H1 (cell line): ENCODE measurements around the gene SMURF2. TPM values are rescaled to one million over a fixed set of nuclear protein-coding genes. Genes with fewer than 3 reads are reported as not detected.

ENCODE experiments used
- CTCF ChIA-PET: fragments of 300-600 bp; sonication (Branson Sonifier 250); formaldehyde crosslinking; loops from one replicate; lab custom pipeline; 2021; ENCODE audit not compliant: partially characterized antibody; lab: Charles Lee
- POLR2A ChIA-PET: fragments of 300-600 bp; sonication (Branson Sonifier 250); formaldehyde crosslinking; loops from one replicate; lab custom pipeline; 2021; ENCODE audit warnings: inconsistent platforms; ENCODE audit not compliant: partially characterized antibody; lab: Charles Lee
- DNase-seq, 2 experiments: peaks; one replicate each; pipeline versions ENCODE4 v3.0.0 to v3.0.0-alpha.2; 2010 to 2022; ENCODE audit warnings: low spot score in 2 of 2, low read depth in 1 of 2, mixed read lengths in 1 of 2
- FAIRE-seq: peaks from 2 replicates; lab custom pipeline; 2011; peaks lifted over from hg19 to GRCh38; lab: Jason Lieb, UNC
- H2AFZ ChIP-seq: 2 replicates; pipeline ENCODE4 v1.8.1; 2012; ENCODE audit warnings: low read length, inconsistent platforms
- H2AK5ac ChIP-seq: 2 replicates; pipeline ENCODE4 v1.6.1; 2013; ENCODE audit warnings: low read depth, low read length
- H2BK120ac ChIP-seq: replicated peaks from 2 replicates; pipeline ENCODE3; 2013; ENCODE audit warnings: low read depth, low read length, inconsistent platforms
- H2BK12ac ChIP-seq: 2 replicates; pipeline ENCODE4 v1.6.1; 2013; ENCODE audit warnings: low read depth, low read length
- H2BK15ac ChIP-seq: 2 replicates; pipeline ENCODE4 v1.6.1; 2013; ENCODE audit warnings: low read length
- H2BK20ac ChIP-seq: 2 replicates; pipeline ENCODE4 v1.6.1; 2013; ENCODE audit warnings: low read length
- H2BK5ac ChIP-seq: 2 replicates; pipeline ENCODE4 v1.6.1; 2013; ENCODE audit warnings: low read depth, low read length
- H3K14ac ChIP-seq: 2 replicates; pipeline ENCODE4 v1.6.1; 2013; ENCODE audit warnings: inconsistent platforms; ENCODE audit not compliant: insufficient read length
- H3K18ac ChIP-seq: 2 replicates; pipeline ENCODE4 v1.6.1; 2013; ENCODE audit warnings: low read length; ENCODE audit errors: extremely low read depth
- H3K23ac ChIP-seq: 2 replicates; pipeline ENCODE4 v1.6.1; 2013; ENCODE audit warnings: inconsistent platforms; ENCODE audit not compliant: insufficient read length
- H3K23me2 ChIP-seq: 2 replicates; pipeline ENCODE4 v1.6.1; 2013; ENCODE audit warnings: low read depth, low read length
- H3K27ac ChIP-seq: 2 replicates; pipeline ENCODE4 v1.6.1; 2011; ENCODE audit warnings: low read depth, low read length, inconsistent platforms
- H3K27me3 ChIP-seq, 4 experiments: replicated peaks in 1 of 4; 1 replicate in 1 of 4; 2 replicates in 3 of 4; pipeline versions ENCODE4 v1.6.1 to v1.8.1; 2011 to 2013; ENCODE audit warnings: low read length in 3 of 4, mild to moderate bottlenecking in 3 of 4, inconsistent platforms in 2 of 4, mixed read lengths in 2 of 4, moderate library complexity in 1 of 4; ENCODE audit not compliant: control insufficient read depth in 3 of 4, insufficient read depth in 3 of 4; ENCODE audit errors: extremely low read depth in 1 of 4
- H3K36me3 ChIP-seq, 4 experiments: 2 replicates each; pipeline versions ENCODE4 v1.6.1 to v1.8.1; 2011 to 2013; ENCODE audit warnings: mild to moderate bottlenecking in 4 of 4, low read length in 3 of 4, moderate library complexity in 2 of 4, control low read depth in 1 of 4, inconsistent platforms in 1 of 4; ENCODE audit not compliant: insufficient read depth in 4 of 4, control insufficient read depth in 2 of 4
- H3K4ac ChIP-seq: replicated peaks from 2 replicates; pipeline ENCODE3; 2013; ENCODE audit warnings: low read length, low read depth, mixed read lengths, inconsistent platforms; ENCODE audit not compliant: insufficient read length
- H3K4me1 ChIP-seq, 4 experiments: replicated peaks in 1 of 4; 1 replicate in 1 of 4; 2 replicates in 3 of 4; pipeline versions ENCODE4 v1.6.1 to v1.8.1; 2011 to 2013; ENCODE audit warnings: low read length in 3 of 4, inconsistent platforms in 2 of 4, mixed read lengths in 1 of 4; ENCODE audit not compliant: insufficient read depth in 4 of 4, control insufficient read depth in 3 of 4
- H3K4me2 ChIP-seq, 2 experiments: 2 replicates each; pipeline versions ENCODE4 v1.6.1 to v1.8.1; 2011 to 2013; ENCODE audit warnings: low read depth in 2 of 2, low read length in 2 of 2, control low read depth in 1 of 2, inconsistent platforms in 1 of 2, mild to moderate bottlenecking in 1 of 2; ENCODE audit not compliant: insufficient read depth in 1 of 2
- H3K4me3 ChIP-seq, 4 experiments: fragments of 200-600, 300-600 bp in 1 of 4; sonication (generic), shearing (Covaris generic), sonication (Bioruptor Twin) in 1 of 4; 2 replicates each; pipeline versions ENCODE4 v1.5.1 to v1.8.1; 2011 to 2016; ENCODE audit warnings: low read length in 4 of 4, low read depth in 3 of 4, control low read depth in 2 of 4, inconsistent platforms in 2 of 4, mild to moderate bottlenecking in 2 of 4, mixed read lengths in 1 of 4, moderate library complexity in 1 of 4; ENCODE audit not compliant: insufficient read depth in 2 of 4; ENCODE audit errors: extremely low read depth in 1 of 4
- H3K56ac ChIP-seq: replicated peaks from 2 replicates; pipeline ENCODE3; 2013; ENCODE audit warnings: low read depth, mild to moderate bottlenecking, mixed read lengths, low read length, inconsistent platforms; ENCODE audit not compliant: insufficient read length
- H3K79me1 ChIP-seq: 2 replicates; pipeline ENCODE4 v1.6.1; 2013; ENCODE audit warnings: low read depth, low read length, control low read depth
- H3K79me2 ChIP-seq, 2 experiments: 2 replicates each; pipeline versions ENCODE4 v1.6.1 to v1.8.1; 2012 to 2013; ENCODE audit warnings: low read length in 2 of 2, mild to moderate bottlenecking in 2 of 2, inconsistent platforms in 1 of 2; ENCODE audit not compliant: insufficient read depth in 2 of 2, control insufficient read depth in 1 of 2
- H3K9ac ChIP-seq, 4 experiments: replicated peaks in 1 of 4; 1 replicate in 1 of 4; 2 replicates in 3 of 4; pipeline versions ENCODE4 v1.6.1 to v1.8.1; 2011 to 2013; ENCODE audit warnings: low read depth in 3 of 4, low read length in 3 of 4, control low read depth in 2 of 4, mild to moderate bottlenecking in 2 of 4, moderate library complexity in 2 of 4, inconsistent platforms in 1 of 4; ENCODE audit errors: extremely low read depth in 1 of 4
- H3K9me3 ChIP-seq, 2 experiments: 2 replicates each; pipeline versions ENCODE4 v1.6.1 to v1.8.1; 2012 to 2013; ENCODE audit warnings: mild to moderate bottlenecking in 2 of 2, moderate library complexity in 2 of 2, control low read depth in 1 of 2, inconsistent platforms in 1 of 2, low read depth in 1 of 2, low read length in 1 of 2, mixed read lengths in 1 of 2; ENCODE audit not compliant: insufficient read depth in 2 of 2
- H4K20me1 ChIP-seq, 2 experiments: replicated peaks in 1 of 2; 2 replicates each; pipeline versions ENCODE3 to v1.8.1; 2011 to 2013; ENCODE audit warnings: inconsistent platforms in 2 of 2, low read length in 2 of 2, mild to moderate bottlenecking in 1 of 2; ENCODE audit not compliant: insufficient read depth in 2 of 2, control insufficient read depth in 1 of 2
- H4K5ac ChIP-seq: 2 replicates; pipeline ENCODE4 v1.6.1; 2013; ENCODE audit warnings: low read length, low read depth, mixed read lengths, inconsistent platforms; ENCODE audit not compliant: insufficient read length
- H4K8ac ChIP-seq: 2 replicates; pipeline ENCODE4 v1.8.0; 2013; ENCODE audit warnings: mild to moderate bottlenecking, moderate library complexity, low read length, inconsistent platforms; ENCODE audit not compliant: insufficient read depth; ENCODE audit errors: extremely low read depth
- H4K91ac ChIP-seq: replicated peaks from 2 replicates; pipeline ENCODE3; 2013; ENCODE audit warnings: low read length, mixed read lengths, inconsistent platforms; ENCODE audit not compliant: insufficient read length
- CBX5 ChIP-seq: fragments of 300-800, 300-1000 bp; sonication (generic); IDR thresholded peaks from 2 replicates; pipeline ENCODE4 v1.7.1; 2016; ENCODE audit warnings: antibody characterized with exemption, low read length, low read depth
- CHD2 ChIP-seq: IDR thresholded peaks from 2 replicates; pipeline ENCODE4 v1.6.1; 2012; ENCODE audit warnings: low read length, improper control_type of control experiment
- CREB1 ChIP-seq: IDR thresholded peaks from 2 replicates; pipeline ENCODE4 v1.6.1; 2012; ENCODE audit warnings: inconsistent platforms
- EGR1 ChIP-seq: IDR thresholded peaks from 2 replicates; pipeline ENCODE4 v1.6.1; 2011; ENCODE audit warnings: low read depth, low read length, borderline replicate concordance
- HDAC6 ChIP-seq: IDR thresholded peaks from one replicate; pipeline ENCODE4 v1.7.1; 2012; ENCODE audit warnings: low read depth, mild to moderate bottlenecking, inconsistent platforms, low read length, moderate library complexity
- NANOG ChIP-seq: IDR thresholded peaks from 2 replicates; pipeline ENCODE4 v1.6.1; 2011; ENCODE audit warnings: low read length, low read depth, mild to moderate bottlenecking, inconsistent platforms; ENCODE audit not compliant: insufficient read depth, poor library complexity, severe bottlenecking
- NRF1 ChIP-seq: IDR thresholded peaks from 2 replicates; pipeline ENCODE4 v1.6.1; 2011; ENCODE audit warnings: mild to moderate bottlenecking, low read depth, low read length, improper control_type of control experiment
- RBBP5 ChIP-seq: IDR thresholded peaks from 2 replicates; pipeline ENCODE4 v1.7.1; 2012; ENCODE audit warnings: low read depth, mild to moderate bottlenecking, inconsistent platforms, low read length, moderate library complexity, borderline replicate concordance
- SP2 ChIP-seq: IDR thresholded peaks from 2 replicates; pipeline ENCODE4 v1.6.1; 2012; ENCODE audit warnings: mild to moderate bottlenecking, low read length, inconsistent platforms
- ZNF274 ChIP-seq: IDR thresholded peaks from 2 replicates; pipeline ENCODE4 v1.7.0; 2012; ENCODE audit warnings: low read length, borderline replicate concordance; ENCODE audit errors: extremely low read depth
- WGBS, 2 experiments: shearing (Covaris generic) in 1 of 2; methylation state at CpG; one replicate each; pipeline versions ENCODE4 v1.1.6 to v1.1.7; 2013 to 2015; ENCODE audit warnings: low lambda C conversion rate in 2 of 2, mixed read lengths in 2 of 2, inconsistent platforms in 1 of 2, low coverage in 1 of 2, missing lambda C conversion rate in 1 of 2; ENCODE audit not compliant: insufficient replicate concordance in 2 of 2, insufficient coverage in 1 of 2, insufficient read length in 1 of 2; ENCODE audit errors: extremely low coverage in 1 of 2, missing lambda C conversion rate in 1 of 2; 5-methylcytosine and 5-hydroxymethylcytosine counted together
- polyA plus RNA-seq, 7 experiments: library from polyadenylated mRNA; depleted of rRNA in 3 of 7; stranded (reverse) in 5 of 7; unstranded in 2 of 7; fragments of >200 nt in 5 of 7; fragments of 200-250 nt in 2 of 7; gene quantifications; 1 replicate in 5 of 7; 2 replicates in 1 of 7; 4 replicates in 1 of 7; pipeline versions ENCODE4 v1.2.1 to v1.2.3, GENCODE V29; 2011 to 2013; ENCODE audit warnings: missing spikeins in 2 of 7, mixed read lengths in 2 of 7
- total RNA-seq: library from RNA; stranded (reverse); fragmentation: NEBNext Ultra II Directional; extraction: Animal tissue kit (Norgen Biotek cat#: 25700); gene quantifications from 2 replicates; pipeline ENCODE4 v1.2.1, GENCODE V29; 2021
- TF ChIP-seq, protein P1 (sequence below): IDR thresholded peaks from 2 replicates; pipeline ENCODE4 v1.6.1; 2011; ENCODE audit warnings: low read depth, mild to moderate bottlenecking, low read length; ENCODE audit not compliant: insufficient read depth

SMURF2 gene
- total and polyA plus RNA-seq, 2 of the 8 experiments (the other 6 are each of a cell fraction or from before 2014, with no cell fraction given), result 7.2 to 29.2 TPM

GRCh38 chr17:64698725-64699124, 36.6 kb upstream of the SMURF2 start:
- Histone ChIP-seq H3K9me3 (no peaks in the 10 kb centered on the region), H3K4me3 (no peak overlapping the region), H4K91ac (no peak overlapping the region), H3K9ac (no peak overlapping the region), H4K5ac (no peak overlapping the region), H3K4me1 (no peaks in the 10 kb centered on the region), H3K4ac (no peak overlapping the region), H3K27me3 (no peaks in the 10 kb centered on the region), H3K18ac (no peak overlapping the region), H3K27ac (no peak overlapping the region), H2BK12ac (no peak overlapping the region), H2BK20ac (no peak overlapping the region), H3K23me2 (no peaks in the 10 kb centered on the region), H3K79me2 (no peaks in the 10 kb centered on the region), H2AFZ (no peak overlapping the region), H2BK15ac (no peak overlapping the region), H4K8ac (no peak overlapping the region), H2BK120ac (no peak overlapping the region), H3K23ac (no peak overlapping the region), H3K4me2 (no peak overlapping the region), H3K56ac (no peak overlapping the region), H3K79me1 (no peaks in the 10 kb centered on the region), H3K36me3 (no peaks in the 10 kb centered on the region), H2AK5ac (no peak overlapping the region), H4K20me1 (no peaks in the 10 kb centered on the region), H2BK5ac (no peak overlapping the region), H3K14ac (no peak overlapping the region)
- no peak for FAIRE-seq
- CTCF ChIA-PET, result no interaction called here
- WGBS, 2 experiments, result 93% methylated on average over 2 of the region's 2 CpGs; no CpG with 5 or more reads in 1 of the 2 experiments
- no peak for DNase-seq
- TF ChIP-seq SP2 (no peak), CBX5 (no peak), EGR1 (no peak), ZNF274 (no peak), NRF1 (no peak), CREB1 (no peak), NANOG (no peak), CHD2 (no peak), HDAC6 (no peak), RBBP5 (no peak)
- TF ChIP-seq, protein P1, sequence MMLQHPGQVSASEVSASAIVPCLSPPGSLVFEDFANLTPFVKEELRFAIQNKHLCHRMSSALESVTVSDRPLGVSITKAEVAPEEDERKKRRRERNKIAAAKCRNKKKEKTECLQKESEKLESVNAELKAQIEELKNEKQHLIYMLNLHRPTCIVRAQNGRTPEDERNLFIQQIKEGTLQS, result no peak
- POLR2A ChIA-PET, result no interaction called here
